Suppressor macrophage treated with lipopolysaccharide for 4 hours (primary cell): Measurements from ENCODE around the gene USB1.

ENCODE experiments used
- DNase-seq: peaks from one replicate; pipeline ENCODE4 v3.0.0-alpha.2; 2020

Gene USB1

GRCh38 chr16:58037365-58038057 is 36.3 kb downstream of the USB1 start:
- DNase-seq: no peak

DNA sequence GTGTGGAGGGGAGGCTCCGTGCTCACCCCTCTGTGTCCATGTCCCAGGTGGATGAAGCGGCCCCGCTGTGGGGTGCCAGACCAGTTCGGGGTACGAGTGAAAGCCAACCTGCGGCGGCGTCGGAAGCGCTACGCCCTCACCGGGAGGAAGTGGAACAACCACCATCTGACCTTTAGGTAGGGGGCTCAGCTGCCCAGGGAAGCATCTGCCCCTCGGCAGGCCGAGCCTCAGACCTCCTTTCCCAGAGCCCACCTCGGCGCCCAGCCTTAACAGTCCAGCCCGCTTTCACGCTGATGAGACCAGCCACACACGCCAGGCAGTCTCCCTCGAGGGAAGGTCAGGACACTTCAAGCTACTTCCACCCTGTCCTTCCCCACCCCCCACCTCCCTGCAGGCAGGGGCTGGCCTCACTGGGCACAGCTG is 37.0 kb downstream of the USB1 start:
- no peak for DNase-seq

DNA sequence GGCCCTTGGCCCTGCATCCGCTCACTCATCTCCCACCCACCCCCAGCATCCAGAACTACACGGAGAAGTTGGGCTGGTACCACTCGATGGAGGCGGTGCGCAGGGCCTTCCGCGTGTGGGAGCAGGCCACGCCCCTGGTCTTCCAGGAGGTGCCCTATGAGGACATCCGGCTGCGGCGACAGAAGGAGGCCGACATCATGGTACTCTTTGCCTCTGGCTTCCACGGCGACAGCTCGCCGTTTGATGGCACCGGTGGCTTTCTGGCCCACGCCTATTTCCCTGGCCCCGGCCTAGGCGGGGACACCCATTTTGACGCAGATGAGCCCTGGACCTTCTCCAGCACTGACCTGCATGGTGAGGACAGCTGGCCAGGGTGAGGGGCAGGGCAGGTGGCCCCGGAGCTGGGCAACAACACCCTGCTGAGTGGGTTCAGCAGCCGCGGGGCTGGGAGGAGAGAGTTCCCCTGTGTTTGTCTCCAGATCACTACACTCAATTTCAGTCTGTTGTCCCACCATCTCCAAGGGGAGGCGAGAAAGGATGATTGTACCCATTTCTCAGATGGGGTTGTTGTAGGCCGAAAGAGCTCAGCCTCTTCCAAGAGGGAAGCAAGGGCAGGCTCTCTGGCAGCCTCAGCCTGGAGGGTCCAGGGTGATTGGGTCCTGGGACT is 38.8 kb downstream of the USB1 start:
- no peak for DNase-seq

DNA sequence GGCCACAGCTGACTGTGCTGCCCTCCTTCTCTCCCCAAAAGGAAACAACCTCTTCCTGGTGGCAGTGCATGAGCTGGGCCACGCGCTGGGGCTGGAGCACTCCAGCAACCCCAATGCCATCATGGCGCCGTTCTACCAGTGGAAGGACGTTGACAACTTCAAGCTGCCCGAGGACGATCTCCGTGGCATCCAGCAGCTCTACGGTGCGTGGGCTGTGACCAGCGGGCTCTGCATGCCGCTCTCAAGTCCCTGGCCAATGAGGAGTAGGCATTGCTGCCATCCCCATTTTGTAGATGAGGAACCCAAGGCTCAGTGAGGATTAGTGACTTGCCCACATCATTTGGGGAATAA is 39.3 kb downstream of the USB1 start:
- no peak for DNase-seq

- DNase-seq: no peak
These were observed 39.9 kb downstream of the USB1 start for GRCh38 chr16:58040945-58041627.

DNA sequence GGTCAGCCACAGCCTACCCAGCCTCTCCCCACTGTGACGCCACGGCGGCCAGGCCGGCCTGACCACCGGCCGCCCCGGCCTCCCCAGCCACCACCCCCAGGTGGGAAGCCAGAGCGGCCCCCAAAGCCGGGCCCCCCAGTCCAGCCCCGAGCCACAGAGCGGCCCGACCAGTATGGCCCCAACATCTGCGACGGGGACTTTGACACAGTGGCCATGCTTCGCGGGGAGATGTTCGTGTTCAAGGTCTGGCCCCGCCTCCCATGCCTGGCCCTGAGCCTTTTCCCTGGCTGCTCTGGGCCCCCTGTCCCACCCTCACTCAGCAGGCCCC is 40.4 kb downstream of the USB1 start:
- no peak for DNase-seq

DNA sequence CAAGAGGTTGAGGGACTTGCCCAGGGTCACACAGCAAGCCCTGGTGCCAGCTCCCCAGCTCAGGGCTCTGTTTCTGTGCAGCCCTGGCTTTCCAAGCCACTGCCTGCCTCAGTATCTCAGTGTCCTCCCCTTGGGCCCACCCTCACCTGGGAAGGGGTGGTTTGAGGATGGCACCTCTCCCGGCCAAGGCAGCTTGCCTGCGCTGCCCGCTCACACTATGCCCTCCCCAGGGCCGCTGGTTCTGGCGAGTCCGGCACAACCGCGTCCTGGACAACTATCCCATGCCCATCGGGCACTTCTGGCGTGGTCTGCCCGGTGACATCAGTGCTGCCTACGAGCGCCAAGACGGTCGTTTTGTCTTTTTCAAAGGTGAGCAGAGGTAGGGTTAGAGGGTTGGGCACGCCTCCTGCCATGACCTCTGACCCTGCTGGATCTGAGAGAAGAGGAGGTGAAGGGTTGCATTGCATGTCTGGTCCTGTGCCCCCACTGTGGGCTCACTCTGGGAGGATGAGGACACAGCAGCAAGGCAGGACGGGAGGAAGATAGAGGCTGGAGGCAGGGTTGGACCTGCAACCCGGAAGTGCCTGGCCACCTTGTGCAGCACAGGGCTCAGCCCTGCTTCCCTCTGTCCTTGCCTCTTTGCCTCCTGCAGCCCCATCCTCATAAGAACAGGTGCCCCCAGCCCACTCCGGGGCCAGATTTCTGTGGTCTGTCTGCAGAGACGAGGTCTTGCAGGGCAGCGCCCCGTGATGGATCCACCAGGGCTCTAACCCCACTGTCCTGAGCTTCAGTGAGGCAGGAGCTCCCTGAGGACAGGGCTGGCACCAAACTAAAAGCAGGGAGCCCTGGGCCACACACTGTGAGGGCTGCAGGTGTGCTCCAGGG is 41.0 kb downstream of the USB1 start:
- DNase-seq: no peak

- DNase-seq: no peak
These were observed 41.8 kb downstream of the USB1 start for GRCh38 chr16:58042886-58043515.

GRCh38 chr16:58043571-58044155 is 42.5 kb downstream of the USB1 start:
- no peak for DNase-seq

GRCh38 chr16:58044266-58045019 is 43.2 kb downstream of the USB1 start:
- no peak for DNase-seq

DNA sequence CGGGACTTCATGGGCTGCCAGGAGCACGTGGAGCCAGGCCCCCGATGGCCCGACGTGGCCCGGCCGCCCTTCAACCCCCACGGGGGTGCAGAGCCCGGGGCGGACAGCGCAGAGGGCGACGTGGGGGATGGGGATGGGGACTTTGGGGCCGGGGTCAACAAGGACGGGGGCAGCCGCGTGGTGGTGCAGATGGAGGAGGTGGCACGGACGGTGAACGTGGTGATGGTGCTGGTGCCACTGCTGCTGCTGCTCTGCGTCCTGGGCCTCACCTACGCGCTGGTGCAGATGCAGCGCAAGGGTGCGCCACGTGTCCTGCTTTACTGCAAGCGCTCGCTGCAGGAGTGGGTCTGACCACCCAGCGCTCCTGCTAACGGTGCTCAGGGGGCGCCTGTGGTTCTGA is 43.9 kb downstream of the USB1 start:
- no peak for DNase-seq

- DNase-seq: peak; percentile 38
These were observed 45.1 kb downstream of the USB1 start for GRCh38 chr16:58046054-58046881.

- no peak for DNase-seq
These were observed 45.7 kb downstream of the USB1 start for GRCh38 chr16:58046936-58047335.

DNA sequence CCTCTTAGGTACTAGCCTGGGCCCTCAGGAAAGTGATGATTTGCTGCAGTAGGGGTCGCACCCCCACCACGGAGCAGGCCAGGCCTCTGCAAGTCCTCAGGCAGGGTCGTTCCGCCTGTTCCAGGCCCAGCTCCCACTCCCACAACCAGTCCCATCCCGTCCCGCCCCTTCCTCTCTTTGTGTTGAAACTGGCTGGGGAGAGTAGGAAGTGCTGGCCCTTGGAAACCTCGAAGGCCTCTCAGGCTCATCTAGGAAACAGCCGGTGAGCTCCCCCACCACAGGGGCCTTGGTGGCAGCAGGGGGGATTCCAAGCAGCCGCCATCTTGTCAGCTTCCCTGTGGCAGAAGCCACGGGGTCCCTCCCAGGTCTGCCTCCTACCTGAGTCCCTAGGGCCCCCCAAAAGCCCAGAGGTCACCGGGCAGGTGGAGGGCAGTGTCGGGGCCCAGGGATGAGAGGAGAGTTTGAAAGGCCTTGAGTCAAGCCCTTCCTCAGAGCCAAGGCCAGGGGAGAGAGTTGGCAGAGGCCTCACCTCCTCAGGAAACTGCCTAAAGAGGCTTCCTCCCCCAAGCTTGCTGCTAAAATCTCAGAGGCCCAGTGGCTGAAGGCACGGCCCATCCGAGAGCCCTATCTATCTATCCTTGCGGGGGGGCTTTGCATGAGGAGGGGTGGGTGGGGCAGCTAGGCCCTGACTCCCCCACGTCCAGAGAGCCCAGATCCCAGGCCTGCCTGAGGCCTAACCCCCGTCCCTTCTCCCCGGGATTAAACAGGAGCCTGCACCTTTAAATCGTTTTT is 46.5 kb downstream of the USB1 start:
- no peak for DNase-seq

GRCh38 chr16:58048494-58049231 is 47.5 kb downstream of the USB1 start:
- DNase-seq: no peak

- DNase-seq: no peak
These were observed 48.3 kb downstream of the USB1 start for GRCh38 chr16:58049232-58050185.

- no peak for DNase-seq
These were observed 50.1 kb downstream of the USB1 start for GRCh38 chr16:58051296-58051695.
